Keratinocyte (primary cell): ENCODE results near the gene NRSN1. TPM values are rescaled to one million over a fixed set of nuclear protein-coding genes. Genes with fewer than 3 reads are reported as not detected.

Source experiments
- DNase-seq: peaks from one replicate; pipeline ENCODE4 v3.0.0-alpha.2; 2011; ENCODE audit warnings: low read depth, missing footprints, low spot score
- FAIRE-seq: peaks from 2 replicates; lab custom pipeline; 2011; peaks lifted over from hg19 to GRCh38; lab: Jason Lieb, UNC
- H2AFZ ChIP-seq: 2 replicates; pipeline ENCODE4 v1.6.0; 2012; ENCODE audit warnings: low read length, control low read depth, inconsistent platforms; ENCODE audit not compliant: control insufficient read depth
- H3K27ac ChIP-seq: 2 replicates; pipeline ENCODE4 v1.5.1; 2011; ENCODE audit warnings: low read length; ENCODE audit not compliant: control insufficient read depth, insufficient read depth
- H3K27me3 ChIP-seq: 3 replicates; pipeline ENCODE4 v1.6.0; 2011; ENCODE audit warnings: low read length; ENCODE audit not compliant: control insufficient read depth, insufficient read depth; ENCODE audit errors: extremely low read depth
- H3K36me3 ChIP-seq, 2 experiments: 2 replicates in 1 of 2; 3 replicates in 1 of 2; pipeline ENCODE4 v1.5.1; 2011; ENCODE audit warnings: low read length in 2 of 2, mild to moderate bottlenecking in 1 of 2; ENCODE audit not compliant: control insufficient read depth in 2 of 2, insufficient read depth in 2 of 2; ENCODE audit errors: extremely low read depth in 1 of 2
- H3K4me1 ChIP-seq: 3 replicates; pipeline ENCODE4 v1.5.1; 2011; ENCODE audit warnings: low read length; ENCODE audit not compliant: control insufficient read depth, insufficient read depth; ENCODE audit errors: extremely low read depth
- H3K4me2 ChIP-seq: 3 replicates; pipeline ENCODE4 v1.6.0; 2011; ENCODE audit warnings: low read depth, low read length; ENCODE audit not compliant: control insufficient read depth, insufficient read depth; ENCODE audit errors: extremely low read depth
- H3K4me3 ChIP-seq, 3 experiments: fragments of 200-600 bp in 1 of 3; sonication (generic) in 1 of 3; 2 replicates in 2 of 3; 3 replicates in 1 of 3; pipeline ENCODE4 v1.5.1; 2011 to 2016; ENCODE audit warnings: low read length in 3 of 3, mild to moderate bottlenecking in 3 of 3, control low read depth in 2 of 3, inconsistent platforms in 1 of 3, low read depth in 1 of 3, mixed read lengths in 1 of 3, mixed run types in 1 of 3, moderate library complexity in 1 of 3; ENCODE audit not compliant: control insufficient read depth in 2 of 3, insufficient read depth in 2 of 3; ENCODE audit errors: extremely low read depth in 1 of 3
- H3K79me2 ChIP-seq: 2 replicates; pipeline ENCODE4 v1.6.0; 2012; ENCODE audit warnings: low read length; ENCODE audit not compliant: control insufficient read depth, insufficient read depth
- H3K9ac ChIP-seq: 3 replicates; pipeline ENCODE4 v1.6.0; 2011; ENCODE audit warnings: low read length; ENCODE audit not compliant: control insufficient read depth, insufficient read depth; ENCODE audit errors: extremely low read depth
- H3K9me1 ChIP-seq: 3 replicates; pipeline ENCODE4 v1.6.0; 2011; ENCODE audit warnings: low read length; ENCODE audit not compliant: control insufficient read depth, insufficient read depth; ENCODE audit errors: extremely low read depth
- H3K9me3 ChIP-seq: 2 replicates; pipeline ENCODE4 v1.5.1; 2012; ENCODE audit warnings: low read depth, low read length; ENCODE audit not compliant: control insufficient read depth
- H4K20me1 ChIP-seq: 3 replicates; pipeline ENCODE4 v1.6.0; 2011; ENCODE audit warnings: low read length; ENCODE audit not compliant: control insufficient read depth, insufficient read depth; ENCODE audit errors: extremely low read depth
- CTCF ChIP-seq, 3 experiments: IDR thresholded peaks in 1 of 3; conservative IDR thresholded peaks in 1 of 3; optimal IDR thresholded peaks in 1 of 3; 2 replicates in 2 of 3; 3 replicates in 1 of 3; pipeline versions ENCODE3 to v1.5.1; 2011; ENCODE audit warnings: low read length in 3 of 3, mild to moderate bottlenecking in 3 of 3, moderate library complexity in 2 of 3, control low read depth in 1 of 3, inconsistent platforms in 1 of 3; ENCODE audit not compliant: insufficient read depth in 2 of 3; ENCODE audit errors: extremely low read depth in 1 of 3
- EZH2 ChIP-seq: IDR thresholded peaks from one replicate; pipeline ENCODE4 v1.6.1; 2012; ENCODE audit warnings: inconsistent platforms, mild to moderate bottlenecking, low read length, moderate library complexity
- dilution Hi-C: fragments of 300-500 bp; cut with MboI; formaldehyde crosslinking; loops from one replicate; pipeline ENCODE4 v1.7.0; 2020; ENCODE audit warnings: low sequenced_read_pairs; ENCODE audit not compliant: extremely low pct_ligation_motif_present
- polyA plus RNA-seq, 5 experiments: library from polyadenylated mRNA; depleted of rRNA in 3 of 5; stranded (reverse) in 3 of 5; stranded (forward) in 1 of 5; unstranded in 1 of 5; fragments of >200 nt; gene quantifications; 1 replicate in 1 of 5; 2 replicates in 3 of 5; 3 replicates in 1 of 5; pipeline versions ENCODE4 v1.2.1 to v1.2.3, GENCODE V29; 2011 to 2012; ENCODE audit warnings: missing spikeins in 2 of 5, low read depth in 1 of 5, low replicate concordance in 1 of 5

NRSN1 gene
- polyA plus RNA-seq, 1 donor (not counting 4 experiments of a cell fraction or from before 2014, with no cell fraction given): not detected

GRCh38 chr6:24183584-24183983 is 57.6 kb downstream of the NRSN1 start:
- H3K27ac ChIP-seq: no peak overlapping the region
- H2AFZ ChIP-seq: no peak overlapping the region
- no peak overlapping the region for H3K9ac ChIP-seq
- no peaks in the 10 kb centered on the region for H3K4me1 ChIP-seq
- H3K79me2 ChIP-seq: no peaks in the 10 kb centered on the region
- no peaks in the 10 kb centered on the region for H4K20me1 ChIP-seq
- DNase-seq (no peak), FAIRE-seq (no peak)
- H3K9me3 ChIP-seq: no peaks in the 10 kb centered on the region
- no peaks in the 10 kb centered on the region for H3K27me3 ChIP-seq
- no peak overlapping the region for H3K4me3 ChIP-seq
- H3K4me2 ChIP-seq: no peak overlapping the region
- no peaks in the 10 kb centered on the region for H3K9me1 ChIP-seq
- TF ChIP-seq EZH2: no peak
- TF ChIP-seq CTCF (optimal IDR thresholded peaks at IDR 0.05 in 1 of 3, IDR thresholded peaks at IDR 0.05 in 1 of 3, conservative IDR thresholded peaks at IDR 0.05 in 1 of 3; ENCODE audit: extremely low read depth in 1 of 3, insufficient read depth in 2 of 3, low read length in 3 of 3): no peak
- dilution Hi-C loops: no loop called here
- H3K36me3 ChIP-seq: no peaks in the 10 kb centered on the region

GRCh38 chr6:24186349-24186748 is 60.3 kb downstream of the NRSN1 start:
- no peaks in the 10 kb centered on the region for H3K79me2 ChIP-seq
- H3K9me3 ChIP-seq: no peaks in the 10 kb centered on the region
- no peaks in the 10 kb centered on the region for H3K27me3 ChIP-seq
- H2AFZ ChIP-seq: no peak overlapping the region
- no peak overlapping the region for H3K4me2 ChIP-seq
- H3K27ac ChIP-seq: no peak overlapping the region
- no peak for DNase-seq
- H3K9ac ChIP-seq: no peak overlapping the region
- FAIRE-seq: no peak
- TF ChIP-seq EZH2: no peak
- TF ChIP-seq CTCF (optimal IDR thresholded peaks at IDR 0.05 in 1 of 3, IDR thresholded peaks at IDR 0.05 in 1 of 3, conservative IDR thresholded peaks at IDR 0.05 in 1 of 3; ENCODE audit: extremely low read depth in 1 of 3, insufficient read depth in 2 of 3, low read length in 3 of 3): no peak
- no peaks in the 10 kb centered on the region for H3K36me3 ChIP-seq
- H3K4me1 ChIP-seq: no peaks in the 10 kb centered on the region
- no peaks in the 10 kb centered on the region for H4K20me1 ChIP-seq
- H3K9me1 ChIP-seq: no peaks in the 10 kb centered on the region
- H3K4me3 ChIP-seq: no peak overlapping the region
- dilution Hi-C loops: no loop called here
